ENCODE data around the gene IL17RE.
A peak's percentile ranks its signal among the peaks of the same experiment; 100 is the strongest.
"Not testable (repeated sequence)": the region's sequence is repeated elsewhere in the genome, so short reads cannot be mapped to it uniquely, and the experiment has no call there.

The IL17RE gene

DNA sequence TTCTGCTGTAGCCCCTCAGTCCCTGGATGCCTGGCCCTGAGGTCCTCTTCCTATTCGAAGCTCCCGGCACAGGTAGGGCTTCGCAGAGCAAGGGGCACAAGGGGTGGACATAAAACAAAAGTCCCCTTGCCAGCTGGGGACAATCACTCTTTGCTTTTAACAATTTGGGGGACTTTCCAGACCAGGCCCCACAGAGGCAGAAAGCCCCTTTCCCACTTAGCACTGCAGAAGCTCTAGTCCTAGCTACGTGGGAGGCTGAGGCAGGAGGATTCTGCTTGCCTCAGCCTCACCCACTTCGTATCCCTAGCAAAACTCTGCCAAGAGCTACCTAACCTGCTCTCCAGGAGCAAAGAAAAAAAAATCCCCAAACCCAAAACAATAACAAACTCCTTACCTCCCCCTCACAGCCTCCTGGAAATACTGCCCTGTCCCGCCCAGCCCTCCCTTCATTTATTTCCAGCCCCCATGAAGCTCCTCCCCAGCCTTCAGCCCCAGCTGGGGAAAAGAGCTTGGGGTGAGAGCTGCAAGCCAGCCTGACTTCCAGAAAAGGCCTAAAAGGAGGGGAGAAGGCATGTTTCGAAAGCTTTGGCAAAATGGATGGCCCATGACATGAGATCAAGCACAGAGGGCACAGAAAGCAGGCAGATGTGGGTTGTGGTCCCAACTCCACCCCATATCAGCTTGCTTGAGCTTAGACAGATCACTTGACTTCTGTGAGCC lies 22.7 kb upstream of the IL17RE start, which contains the start of gene CIDEC:
TSS of gene CIDEC (minus strand) at position 424 of the 720 bp plus-strand sequence. CDS start 1,767 bp downstream, outside the sequence.
- DNase-seq (ENCODE audit: low spot score) (no peak), FAIRE-seq (no peak)

DNA sequence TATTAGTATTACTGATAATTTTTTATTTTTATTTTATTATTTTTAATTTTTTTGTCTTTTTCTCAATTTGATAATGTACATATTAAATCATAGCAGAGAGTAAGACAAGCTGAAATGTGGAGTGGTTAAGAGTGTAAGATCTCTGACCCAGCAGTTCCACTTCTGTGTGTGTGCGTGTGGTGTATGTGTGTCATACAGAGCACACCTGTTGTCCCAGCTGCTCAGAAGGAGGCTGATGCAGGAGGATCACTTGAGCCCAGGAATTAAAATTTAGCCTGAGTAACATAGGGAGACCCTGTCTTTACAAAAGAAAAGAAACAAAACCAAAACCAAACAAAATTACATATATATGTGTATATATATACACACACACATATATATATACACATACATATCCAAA lies 21.2 kb upstream of the IL17RE start:
- DNase-seq (ENCODE audit: low spot score) = no peak
- FAIRE-seq = no peak

DNA sequence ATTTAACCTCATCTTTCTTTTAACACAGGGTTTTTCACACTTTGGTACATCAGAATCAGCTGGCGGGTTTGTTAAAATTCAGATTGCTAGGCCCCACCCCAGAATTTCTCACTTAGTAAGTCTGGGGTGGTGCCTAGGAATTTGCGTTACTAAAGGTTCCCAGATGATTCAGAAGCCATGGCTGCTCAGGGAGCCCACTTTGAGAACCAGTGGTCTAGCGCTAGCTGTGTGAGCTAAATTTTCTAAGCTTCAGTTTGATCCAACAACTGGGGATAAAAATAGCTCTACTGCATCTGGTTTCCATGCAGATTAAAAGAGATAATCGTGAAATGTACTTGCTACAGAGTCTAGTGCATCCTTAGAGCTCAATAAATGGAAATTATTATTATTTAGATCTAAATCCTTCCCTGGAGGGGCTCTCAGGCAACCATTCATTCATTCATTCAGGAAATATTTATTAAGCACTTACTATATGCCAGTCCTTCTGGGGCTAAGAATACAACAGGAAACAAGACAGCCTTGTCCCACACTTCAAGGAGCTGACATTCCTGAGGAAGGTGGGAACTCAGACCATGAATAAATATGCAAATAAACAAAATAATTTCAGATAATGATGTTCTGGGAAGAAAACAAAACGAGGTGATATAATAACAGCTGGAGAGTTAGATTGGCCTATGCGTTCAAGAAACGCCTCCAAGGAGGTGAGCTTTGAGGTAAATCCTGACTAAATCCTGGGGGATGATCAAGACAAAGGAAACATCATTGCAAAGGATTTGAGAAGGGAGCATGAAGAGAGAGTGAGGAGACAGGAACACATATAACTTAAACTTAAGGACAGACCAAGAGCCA lies 18.7 kb upstream of the IL17RE start:
- FAIRE-seq = no peak
- DNase-seq (ENCODE audit: low spot score) = no peak

DNA sequence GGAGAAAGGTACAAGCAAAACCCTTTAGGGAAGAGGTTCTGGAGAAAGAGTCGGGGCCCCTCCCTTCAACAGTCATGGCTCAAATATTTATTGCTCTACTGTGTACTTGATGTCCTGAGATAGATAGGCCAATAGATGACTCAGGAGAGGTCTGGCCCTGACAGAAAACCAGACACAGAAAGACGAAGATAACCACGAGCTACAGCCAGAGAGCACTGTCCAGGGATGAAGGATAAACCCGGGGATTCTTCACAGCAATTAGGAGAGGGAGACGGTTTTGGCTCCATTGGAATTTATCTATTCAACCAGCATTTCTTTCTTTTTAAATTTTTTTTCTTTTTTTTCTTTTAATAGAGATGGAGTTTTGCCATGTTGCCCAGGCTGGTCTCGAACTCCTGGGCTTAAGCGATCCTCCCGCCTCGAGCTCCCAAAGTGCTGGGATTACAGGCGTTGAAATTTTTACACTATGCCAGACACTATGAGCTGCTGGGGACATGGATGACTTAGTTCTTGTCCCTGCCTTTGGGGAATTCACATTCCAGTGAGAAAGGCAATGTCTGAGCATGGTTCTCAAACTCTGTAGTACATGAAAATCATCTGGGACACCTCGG lies 18.0 kb upstream of the IL17RE start:
- FAIRE-seq (peak; percentile 25), DNase-seq (ENCODE audit: low spot score) (peak; percentile 75)

DNA sequence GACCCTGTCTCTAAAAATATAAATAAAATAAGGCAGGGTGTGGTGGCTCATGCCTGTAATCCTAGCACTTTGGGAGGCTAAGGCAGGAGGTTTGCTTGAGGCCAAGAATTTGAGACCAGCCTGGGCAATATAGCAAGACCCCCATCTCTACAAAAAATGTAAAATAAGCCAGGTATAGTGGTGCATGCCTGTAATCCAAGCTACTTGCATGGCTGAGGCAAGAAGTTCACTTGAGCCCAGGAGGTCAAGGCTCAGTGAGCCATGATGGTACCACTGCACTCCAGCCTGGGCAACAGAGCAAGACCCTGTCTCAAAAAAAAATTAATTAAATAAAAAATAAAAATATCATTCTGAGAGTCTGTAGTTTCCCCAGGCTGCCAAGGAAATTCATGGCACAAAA lies 16.3 kb upstream of the IL17RE start:
- DNase-seq (ENCODE audit: low spot score) = no peak
- FAIRE-seq = no peak

DNA sequence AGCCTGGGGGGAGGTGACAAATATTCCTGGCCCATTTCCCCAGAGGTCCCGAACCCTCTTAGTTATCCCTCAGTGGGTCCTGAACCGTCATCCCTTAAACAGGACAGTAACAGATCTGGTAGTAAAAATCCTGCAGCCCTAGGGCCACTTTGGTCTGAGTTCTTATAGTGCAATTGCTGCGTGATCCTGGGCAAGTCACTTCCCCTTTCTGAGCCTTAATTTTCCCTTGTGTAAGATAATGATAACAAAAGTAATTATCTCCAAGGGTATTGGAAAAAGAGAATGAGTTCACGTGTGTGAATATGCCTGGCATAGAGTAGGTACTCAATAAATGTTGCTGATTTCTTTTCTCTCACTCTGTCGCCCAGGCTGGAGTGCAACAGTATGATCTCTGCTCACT lies 15.2 kb upstream of the IL17RE start:
- no peak for DNase-seq (ENCODE audit: low spot score)
- no peak for FAIRE-seq

DNA sequence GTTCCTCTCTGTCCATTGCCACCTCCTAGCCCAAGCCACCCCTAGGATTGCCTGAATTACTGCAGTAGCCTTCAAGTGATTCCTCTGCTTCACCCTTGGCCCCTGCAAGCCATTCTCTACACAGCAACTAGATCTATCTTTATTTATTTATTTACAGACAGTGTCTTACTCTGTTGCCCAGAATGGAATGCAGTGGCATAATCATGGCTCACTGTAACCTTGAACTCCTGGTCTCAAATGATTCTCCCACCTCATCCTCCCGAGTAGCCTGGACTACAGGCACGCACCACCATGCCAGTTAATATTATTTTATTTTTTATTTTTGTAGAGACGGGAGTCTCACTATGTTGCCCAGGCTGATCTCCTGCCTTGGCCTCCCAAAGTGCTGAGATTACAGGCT lies 14.1 kb upstream of the IL17RE start:
- FAIRE-seq (no peak), DNase-seq (ENCODE audit: low spot score) (no peak)

DNA sequence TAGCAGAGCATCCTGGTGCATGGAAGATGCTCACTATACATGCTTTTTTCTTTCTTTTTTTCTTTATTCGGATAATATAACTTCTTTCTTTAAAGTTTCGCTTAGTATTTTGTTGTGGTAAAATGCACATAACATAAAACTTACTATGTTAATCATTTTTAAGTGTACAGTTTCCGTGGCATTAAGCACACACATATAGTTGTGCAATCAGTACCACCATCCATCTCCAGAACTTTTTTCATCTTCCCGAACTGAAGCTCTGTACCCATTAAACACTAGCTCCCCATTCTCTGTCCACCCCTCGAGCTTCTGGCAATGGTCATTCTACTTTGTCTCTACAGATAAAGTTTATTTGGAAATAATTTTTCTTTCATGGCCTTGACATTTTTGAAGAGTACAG lies 13.2 kb upstream of the IL17RE start:
- DNase-seq (ENCODE audit: low spot score) (no peak), FAIRE-seq (no peak)

DNA sequence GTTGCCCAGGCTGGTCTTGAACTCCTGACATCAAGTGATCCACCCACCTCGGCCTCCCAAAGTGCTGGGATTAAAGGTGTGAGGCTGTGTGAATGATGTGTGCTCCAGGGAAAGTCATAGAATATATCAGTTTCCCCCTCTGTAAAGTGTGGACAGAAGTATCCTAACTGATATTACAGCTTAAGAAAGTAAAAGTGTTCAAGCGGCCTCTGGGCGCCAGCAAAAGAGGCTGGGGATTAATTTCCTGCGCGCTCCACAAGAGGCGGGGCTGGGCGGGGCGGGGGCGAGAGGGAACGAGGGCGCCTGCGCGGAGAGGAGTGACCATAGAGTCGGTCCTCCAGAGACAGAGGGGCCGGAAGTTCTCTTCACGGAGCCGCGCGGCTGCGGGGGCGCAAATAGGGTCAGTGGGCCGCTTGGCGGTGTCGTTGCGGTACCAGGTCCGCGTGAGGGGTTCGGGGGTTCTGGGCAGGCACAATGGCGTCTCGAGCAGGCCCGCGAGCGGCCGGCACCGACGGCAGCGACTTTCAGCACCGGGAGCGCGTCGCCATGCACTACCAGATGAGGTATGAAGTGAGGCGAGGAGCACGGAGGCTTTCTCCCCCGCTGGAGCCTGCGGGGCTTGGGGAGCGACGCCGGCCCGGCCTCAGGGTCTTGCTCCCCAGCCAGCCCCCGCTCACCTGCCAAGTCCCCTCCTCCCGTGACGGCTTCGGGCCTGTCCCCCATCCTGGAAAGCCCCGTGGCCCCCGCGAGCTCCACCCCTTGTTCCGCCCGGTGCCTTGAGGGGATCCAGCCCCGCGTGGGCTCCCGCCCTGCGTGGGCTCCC lies 12.2 kb upstream of the IL17RE start, which contains the start of gene JAGN1:
TSS of gene JAGN1 (plus strand) at position 362 of the 823 bp plus-strand sequence. CDS start at position 475, 113 bp downstream.
- FAIRE-seq = no peak

DNA sequence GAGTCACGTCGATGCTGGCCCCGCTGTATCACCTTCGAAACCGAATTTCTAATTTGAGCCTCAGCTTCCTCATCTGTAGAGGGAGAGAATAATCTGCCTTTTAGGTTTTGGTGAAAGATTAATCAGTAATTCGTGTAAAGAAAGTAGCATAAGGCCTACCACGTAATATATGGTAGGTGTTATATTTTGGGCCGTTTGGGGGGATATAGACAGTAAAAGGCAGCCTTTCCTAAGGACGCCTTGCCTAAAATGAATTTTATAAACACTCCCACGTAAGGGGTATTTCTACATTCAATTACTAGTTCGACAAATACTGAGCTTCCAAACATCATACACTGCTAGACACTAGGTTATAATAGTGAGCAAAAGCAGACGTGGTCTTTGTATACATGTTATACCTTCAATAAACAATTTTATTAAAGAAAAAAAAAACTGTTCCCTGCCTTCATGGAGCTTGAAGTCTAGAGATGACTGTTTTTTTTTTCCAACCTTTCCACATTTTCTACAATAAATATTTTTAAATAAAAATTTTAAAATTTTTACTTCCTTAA lies 11.5 kb upstream of the IL17RE start:
- DNase-seq (ENCODE audit: low spot score) (no peak), FAIRE-seq (no peak)

More for the DNA sequence above, 12.2 kb upstream of the IL17RE start, which contains the start of gene JAGN1:
- peak; percentile 62 for DNase-seq (ENCODE audit: low spot score)

DNA sequence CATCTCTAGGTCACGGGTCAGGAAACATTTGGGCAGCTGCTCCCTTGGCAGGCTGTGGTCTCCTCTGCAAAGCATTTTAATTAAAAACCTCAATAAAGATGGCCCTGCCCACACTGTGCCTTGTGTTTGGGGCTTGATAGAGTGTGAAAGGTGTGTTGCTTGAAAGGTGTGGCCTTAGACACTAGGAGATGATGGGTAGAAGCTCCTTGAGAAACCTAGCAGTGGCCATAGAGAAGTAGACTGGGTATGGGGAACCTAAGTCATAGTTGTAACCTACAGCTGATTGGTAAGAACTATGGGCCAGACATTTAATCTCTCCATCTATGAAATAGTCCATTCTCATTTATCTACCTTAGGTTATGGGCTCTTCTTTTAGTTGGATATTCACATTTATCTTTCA lies 8.9 kb upstream of the IL17RE start:
- FAIRE-seq = no peak

DNA sequence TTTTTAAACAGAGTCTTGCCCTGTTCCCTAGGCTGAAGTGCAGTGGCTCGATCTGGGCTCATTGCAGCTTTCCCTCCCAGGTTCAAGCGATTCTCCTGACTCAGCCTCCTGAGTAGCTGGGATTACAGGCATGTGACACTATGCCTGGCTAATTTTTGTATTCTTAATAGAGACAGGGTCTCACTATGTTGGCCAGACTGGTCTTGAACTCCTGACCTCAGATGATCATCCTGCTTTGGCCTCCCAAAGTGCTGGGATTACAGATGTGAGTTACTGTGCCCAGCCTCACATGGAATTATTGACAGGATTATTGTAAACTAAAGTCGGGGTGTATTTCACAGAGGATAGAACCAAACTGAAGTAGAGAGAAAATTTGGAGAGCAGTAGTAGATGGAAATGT lies 6.9 kb upstream of the IL17RE start:
- not testable (repeated sequence) for DNase-seq (ENCODE audit: low spot score); FAIRE-seq

More for the DNA sequence above, 8.9 kb upstream of the IL17RE start:
- DNase-seq (ENCODE audit: low spot score) = no peak

DNA sequence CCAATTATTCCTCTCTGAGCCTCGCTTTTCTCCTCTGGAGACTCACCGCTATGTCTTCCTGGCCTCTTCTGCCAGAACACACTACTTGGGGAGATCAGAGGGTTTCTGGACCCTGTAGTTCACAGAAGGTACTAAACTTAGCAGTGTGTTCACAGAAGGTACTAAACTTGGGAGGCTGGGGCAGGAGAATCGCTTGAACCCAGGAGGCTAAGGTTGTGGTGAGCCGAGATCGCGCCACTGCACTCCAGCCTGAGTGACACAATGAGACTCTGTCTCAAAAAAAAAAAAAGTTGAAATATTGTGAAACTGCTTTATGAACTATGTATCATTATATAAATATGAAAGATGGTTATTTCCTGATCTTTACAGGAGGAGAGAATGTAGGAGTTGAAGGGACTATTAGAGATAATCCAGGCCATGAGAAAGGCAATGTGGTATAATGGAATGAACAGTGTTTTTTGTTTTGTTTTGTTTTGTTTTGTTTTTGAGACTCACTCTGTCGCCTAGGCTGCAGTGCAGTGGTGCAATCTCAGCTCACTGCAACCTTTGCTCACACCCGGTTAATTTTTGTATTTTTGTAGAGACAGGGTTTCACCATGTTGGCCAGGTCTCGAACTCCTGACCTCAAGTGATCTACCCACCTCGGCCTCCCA lies 5.8 kb upstream of the IL17RE start:
- not testable (repeated sequence) for FAIRE-seq; DNase-seq (ENCODE audit: low spot score)

DNA sequence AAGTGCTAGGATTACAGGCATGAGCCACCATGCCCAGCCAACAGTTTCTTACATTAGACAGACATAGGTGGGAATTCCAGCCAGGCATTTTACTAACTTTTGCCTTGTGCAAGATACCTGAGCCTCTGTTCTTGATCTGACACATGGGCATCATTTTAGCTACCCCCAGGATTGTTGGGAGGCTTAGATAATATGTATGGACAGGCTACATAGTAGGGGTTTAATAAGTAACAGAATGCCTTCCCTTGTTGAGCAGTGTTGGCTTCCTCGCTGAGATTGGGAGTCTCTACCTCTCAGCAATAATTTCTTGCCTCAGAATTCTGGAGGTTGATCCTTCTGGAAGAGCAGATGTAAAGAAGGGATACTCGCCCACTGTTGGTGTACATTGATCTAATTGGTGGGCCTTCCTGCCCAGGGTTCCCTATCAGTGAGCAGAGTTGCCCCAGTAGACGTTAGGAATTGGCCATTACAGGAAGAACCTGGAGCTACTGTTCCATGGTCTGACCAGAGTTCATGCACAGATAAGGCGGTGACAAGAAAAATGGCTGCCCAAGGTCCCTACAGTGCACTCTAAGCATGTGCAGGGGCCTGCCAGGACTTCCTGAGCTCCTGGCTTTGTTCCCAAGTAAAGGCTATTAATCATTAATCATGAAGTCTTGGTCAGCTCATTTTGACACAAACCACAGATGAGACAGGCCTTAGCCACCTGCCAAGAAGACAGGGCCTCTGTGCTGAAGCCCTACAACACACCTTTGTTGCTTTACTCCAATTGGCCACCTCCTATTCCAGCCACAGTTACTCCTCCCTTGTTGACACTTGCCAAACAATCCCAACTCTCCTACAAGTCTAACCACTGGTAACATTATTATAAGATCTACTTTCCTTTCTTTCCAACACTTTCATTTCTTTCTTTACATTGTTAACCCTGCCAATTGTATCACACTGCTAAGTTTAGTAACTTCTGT lies 5.0 kb upstream of the IL17RE start:
- FAIRE-seq (peak; percentile 83), DNase-seq (ENCODE audit: low spot score) (peak; percentile 93)

DNA sequence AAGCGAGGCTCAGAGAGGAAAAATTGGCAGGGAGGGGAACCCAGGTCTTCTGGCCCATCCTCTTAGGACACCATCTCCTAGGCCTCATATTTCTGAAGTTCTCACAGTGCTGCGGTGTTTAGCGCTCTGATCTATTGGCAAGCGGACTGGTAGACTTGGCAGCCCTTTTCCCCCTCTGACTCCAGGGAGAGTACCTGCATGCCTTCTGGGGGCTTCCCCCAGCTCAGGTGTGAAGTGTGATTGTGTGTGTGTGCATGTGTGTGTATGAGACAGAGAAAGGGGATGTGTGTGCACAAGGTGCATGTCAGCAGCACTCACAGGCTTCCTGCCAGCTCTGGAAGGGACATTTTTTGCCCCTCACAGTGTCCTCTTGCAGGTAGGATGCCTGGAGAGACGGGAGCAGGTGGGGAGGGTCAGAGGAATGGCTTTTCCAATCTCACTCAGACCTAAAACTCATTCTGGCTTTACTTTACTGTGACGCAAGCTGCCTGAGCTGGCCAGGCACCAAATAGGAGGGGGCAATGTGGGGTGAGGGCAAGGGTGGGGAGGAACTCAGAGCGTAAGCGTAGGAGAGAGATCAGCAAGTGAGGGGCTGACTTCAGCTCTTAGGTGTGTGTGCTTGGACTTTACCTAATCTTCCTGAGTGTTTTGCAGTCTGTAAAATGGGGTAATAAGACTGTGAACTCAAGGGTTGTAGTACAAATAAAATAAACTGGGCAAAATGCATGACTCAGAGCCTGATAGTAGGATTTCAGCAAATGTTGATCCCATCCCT lies 4.0 kb upstream of the IL17RE start:
- DNase-seq (ENCODE audit: low spot score) (no peak), FAIRE-seq (no peak)

DNA sequence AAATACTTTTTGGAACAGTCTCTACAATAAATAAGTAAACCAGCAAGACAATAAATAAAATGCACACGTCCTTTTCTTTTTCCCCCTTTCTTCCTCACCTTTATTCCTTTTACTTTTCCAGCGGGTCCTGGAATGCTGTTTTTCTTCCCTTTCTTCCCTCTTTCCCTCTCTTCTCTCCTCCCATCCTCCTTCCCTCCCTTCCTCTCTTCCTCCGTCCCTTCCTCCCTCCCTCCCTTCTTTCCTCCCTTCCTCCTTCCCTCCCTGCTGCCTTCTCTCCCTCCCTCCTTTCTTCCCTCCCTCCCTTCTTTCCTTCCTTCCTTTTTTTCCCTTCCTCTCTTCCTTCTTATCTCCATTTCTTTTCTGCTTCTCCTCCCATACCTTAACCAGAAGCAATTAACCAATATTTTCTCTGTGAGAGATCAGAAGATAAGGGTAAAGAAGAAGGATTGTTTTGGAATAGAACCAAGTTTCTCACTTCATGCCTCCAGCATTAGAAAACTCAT lies 3.3 kb upstream of the IL17RE start:
- DNase-seq (ENCODE audit: low spot score) = no peak
- no peak for FAIRE-seq

DNA sequence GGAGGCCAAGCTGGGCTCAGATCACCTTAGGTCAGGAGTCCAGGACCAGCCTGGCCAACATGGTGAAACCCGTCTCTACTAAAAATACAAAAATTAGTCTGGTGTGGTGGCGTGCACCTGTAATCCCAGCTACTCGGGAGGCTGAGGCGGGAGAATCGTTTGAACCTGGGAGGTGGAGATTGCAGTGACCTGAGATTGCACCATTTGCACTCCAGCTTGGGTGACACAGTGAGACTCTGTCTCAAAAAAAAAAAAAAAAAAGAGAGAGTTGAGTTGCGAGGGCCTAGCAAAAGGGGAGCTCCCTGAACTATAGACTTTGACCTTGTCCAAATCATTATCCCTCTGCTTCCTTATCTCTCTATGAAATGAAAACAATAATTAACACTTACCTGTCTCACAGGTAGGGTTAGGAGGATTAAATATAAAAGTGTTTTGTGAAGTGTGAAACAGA lies 1.7 kb upstream of the IL17RE start:
- not testable (repeated sequence) for FAIRE-seq; DNase-seq (ENCODE audit: low spot score)

DNA sequence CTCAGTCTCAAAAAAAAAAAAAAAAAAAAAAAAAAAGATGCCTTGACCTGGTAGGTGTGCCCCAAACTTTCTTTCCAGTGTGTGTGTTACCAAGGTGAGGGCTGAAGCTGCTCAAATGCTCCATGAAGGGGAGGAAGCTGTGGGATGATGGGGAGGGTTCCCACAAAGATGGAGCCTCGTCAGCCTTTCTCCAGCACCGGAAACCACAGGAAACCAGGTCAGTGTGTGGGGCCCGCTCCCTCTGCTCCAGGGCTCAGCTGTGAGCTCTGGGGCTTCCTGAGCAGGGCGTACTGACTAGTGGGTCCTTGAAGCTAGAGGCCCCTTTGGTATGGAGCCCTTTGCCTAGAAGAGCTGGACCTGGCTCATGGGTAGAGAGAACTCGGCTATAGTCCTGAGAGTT lies 681 bp upstream of the IL17RE start:
- no peak for DNase-seq (ENCODE audit: low spot score)
- no peak for FAIRE-seq

Data from RCC 7860 (cell line).